Esophagus muscularis mucosa (tissue), 4 donors: Measurements from ENCODE around the gene ASAP2. TPM values are rescaled to one million over a fixed set of nuclear protein-coding genes. Genes with fewer than 3 reads are reported as not detected.
A peak's percentile ranks its signal among the peaks of the same experiment; 100 is the strongest.

Experiments
- DNase-seq: peaks from one replicate; pipeline ENCODE4 v3.0.0-alpha.2; 2017; ENCODE audit errors: extremely low spot score
- H3K27ac ChIP-seq, 4 donors: fragments of 200-600 bp; sonication (generic); replicated peaks in 1 of 4; 1 replicate in 3 of 4; 2 replicates in 1 of 4; pipeline ENCODE4 v1.5.1; 2016 to 2019; ENCODE audit warnings: mild to moderate bottlenecking in 1 of 4
- H3K27me3 ChIP-seq, 4 donors: fragments of 200-600 bp; sonication (generic); one replicate each; pipeline versions ENCODE4 v1.5.1 to v1.6.0; 2016 to 2019
- H3K36me3 ChIP-seq, 4 donors: fragments of 200-600 bp; sonication (generic); one replicate each; pipeline ENCODE4 v1.5.1; 2016 to 2019
- H3K4me1 ChIP-seq, 4 donors: fragments of 200-600 bp; sonication (generic); one replicate each; pipeline ENCODE4 v1.5.1; 2016 to 2019
- H3K4me3 ChIP-seq, 4 donors: fragments of 200-600 bp; sonication (generic); 1 replicate in 2 of 4; 2 replicates in 2 of 4; pipeline ENCODE4 v1.5.1; 2016 to 2019; ENCODE audit warnings: mild to moderate bottlenecking in 4 of 4, moderate library complexity in 1 of 4
- H3K9me3 ChIP-seq, 4 donors: fragments of 200-600 bp; sonication (generic); 1 replicate in 3 of 4; 2 replicates in 1 of 4; pipeline ENCODE4 v1.5.1; 2016 to 2019
- CTCF ChIP-seq, 3 experiments: fragments of 200-600 bp in 2 of 3; fragments of 450-650 bp in 1 of 3; sonication (generic) in 2 of 3; IDR thresholded peaks; one replicate each; pipeline ENCODE4 v1.5.1; 2017 to 2019; ENCODE audit warnings: antibody characterized with exemption in 3 of 3, mild to moderate bottlenecking in 2 of 3, moderate library complexity in 1 of 3
- EP300 ChIP-seq: sonication (generic); formaldehyde crosslinking; IDR thresholded peaks from one replicate; pipeline ENCODE4 v1.6.1; 2017; ENCODE audit warnings: antibody characterized with exemption
- POLR2A ChIP-seq: fragments of 450-650 bp; IDR thresholded peaks from one replicate; pipeline ENCODE4 v1.6.1; 2017; ENCODE audit warnings: antibody characterized with exemption, moderate library complexity, mild to moderate bottlenecking, low read depth
- POLR2AphosphoS5 ChIP-seq, 2 donors: sonication (generic); formaldehyde crosslinking; IDR thresholded peaks; one replicate each; pipeline ENCODE4 v1.6.1; 2017; ENCODE audit warnings: antibody characterized with exemption in 2 of 2
- whole genome bisulfite sequencing: methylation state at CpG from one replicate; pipeline ENCODE4 v1.1.5; 2018; 5-methylcytosine and 5-hydroxymethylcytosine counted together
- intact Hi-C: fragments of 100-400 bp; cut with DNase I; formaldehyde crosslinking; loops from one replicate; pipeline ENCODE4 v1.15.1; 2023
- total RNA-seq, 4 donors: library from RNA; depleted of rRNA; stranded (reverse); fragments of >200 nt; gene quantifications; one replicate each; pipeline versions ENCODE4 v1.1.0 to v1.2.1, GENCODE V29; 2016

Gene ASAP2
- total RNA-seq, 4 donors from 2014 or later = 18.7 to 24.0 (median 21.3) TPM

GRCh38 chr2:9268301-9269080 is 61.9 kb downstream of the ASAP2 start:
- Histone ChIP-seq H3K36me3 (no peaks in the 10 kb centered on the region), H3K4me3 (no peak overlapping the region), H3K9me3 (no peaks in the 10 kb centered on the region), H3K4me1 (peaks cover 14 to 30% (median 19%) of the 10 kb centered on the region in 4 donors), H3K27ac (peak overlapping the region in 1 of 4 donors; percentile 5), H3K27me3 (no peaks in the 10 kb centered on the region)
- TF ChIP-seq POLR2AphosphoS5 (IDR thresholded peaks at IDR 0.05) (no peak), CTCF (IDR thresholded peaks at IDR 0.05) (no peak), POLR2A (no peak), EP300 (no peak)
- intact Hi-C loops = no loop called here
- 86% methylated on average over 18 of the region's 18 CpGs for WGBS
- no peak for DNase-seq

- no peak for DNase-seq
- 87% methylated on average over 5 of the region's 10 CpGs for WGBS
- H3K9me3 ChIP-seq = no peaks in the 10 kb centered on the region
- no peaks in the 10 kb centered on the region for H3K36me3 ChIP-seq
- no peak for TF ChIP-seq POLR2AphosphoS5 (IDR thresholded peaks at IDR 0.05)
- TF ChIP-seq POLR2A = no peak
- TF ChIP-seq EP300 = no peak
- TF ChIP-seq CTCF (IDR thresholded peaks at IDR 0.05) = no peak
- H3K4me3 ChIP-seq = no peak overlapping the region
- H3K27ac ChIP-seq = no peak overlapping the region
- intact Hi-C loops = no loop called here
- peaks cover 13 to 28% (median 18%) of the 10 kb centered on the region in 4 donors for H3K4me1 ChIP-seq
- no peaks in the 10 kb centered on the region for H3K27me3 ChIP-seq
These were observed 62.7 kb downstream of the ASAP2 start for GRCh38 chr2:9269295-9269694.

GRCh38 chr2:9269695-9270360 is 63.2 kb downstream of the ASAP2 start:
- intact Hi-C loops = no loop called here
- Histone ChIP-seq H3K9me3 (no peaks in the 10 kb centered on the region), H3K4me3 (no peak overlapping the region), H3K4me1 (peaks cover 8 to 22% (median 19%) of the 10 kb centered on the region in 4 donors), H3K27me3 (no peaks in the 10 kb centered on the region), H3K27ac (no peak overlapping the region), H3K36me3 (no peaks in the 10 kb centered on the region)
- TF ChIP-seq EP300 (no peak), POLR2AphosphoS5 (IDR thresholded peaks at IDR 0.05) (no peak), CTCF (IDR thresholded peaks at IDR 0.05) (no peak), POLR2A (no peak)
- WGBS = 85% methylated on average over 8 of the region's 8 CpGs
- DNase-seq = no peak

GRCh38 chr2:9271091-9271490 is 64.5 kb downstream of the ASAP2 start:
- Histone ChIP-seq H3K4me3 (no peak overlapping the region), H3K4me1 (peaks cover 20 to 33% (median 30%) of the 10 kb centered on the region in 4 donors), H3K36me3 (no peaks in the 10 kb centered on the region), H3K9me3 (no peaks in the 10 kb centered on the region), H3K27ac (no peak overlapping the region), H3K27me3 (no peaks in the 10 kb centered on the region)
- TF ChIP-seq CTCF (IDR thresholded peaks at IDR 0.05) = no peak
- TF ChIP-seq POLR2A = no peak
- TF ChIP-seq POLR2AphosphoS5 (IDR thresholded peaks at IDR 0.05) = no peak
- no peak for TF ChIP-seq EP300
- no peak for DNase-seq
- 82% methylated on average over 5 of the region's 5 CpGs for WGBS
- intact Hi-C loops = no loop called here
